ENCODE measurements around the gene TANC1. TPM values are rescaled to one million over a fixed set of nuclear protein-coding genes. Genes with fewer than 3 reads are reported as not detected.

TANC1 gene
- total RNA-seq, 2 experiments from 2014 or later = 0.41 to 0.47 TPM

- CTCF ChIA-PET = no interaction called here
- POLR2A ChIA-PET = no interaction called here
- Mint-ChIP-seq H3K4me1 (ENCODE audit: low read depth) (peaks cover 22% of the 10 kb centered on the region), H3K4me3 (no peak overlapping the region), H3K9me3 (no peaks in the 10 kb centered on the region), H3K27ac (peak overlapping the region; percentile 74), H3K36me3 (ENCODE audit: low read depth) (no peaks in the 10 kb centered on the region), H3K27me3 (no peaks in the 10 kb centered on the region)
- Histone ChIP-seq H3K9me3 (ENCODE audit: control insufficient read depth in 1 of 2, insufficient read depth in 1 of 2, low read length in 2 of 2) (no peaks in the 10 kb centered on the region), H3K27ac (ENCODE audit: low read depth in 1 of 2, low read length in 2 of 2) (no peak overlapping the region), H3K36me3 (ENCODE audit: insufficient read depth, low read length) (no peaks in the 10 kb centered on the region), H3K4me1 (ENCODE audit: insufficient read depth, low read length) (peaks cover 15% of the 10 kb centered on the region), H3K27me3 (ENCODE audit: control insufficient read depth in 1 of 2, insufficient read depth in 2 of 2, low read length in 2 of 2) (no peaks in the 10 kb centered on the region), H3K4me3 (ENCODE audit: low read length) (no peak overlapping the region)
- DNase-seq (peak in 4 of 14 experiments; percentile 23 to 75 (median 65)), ATAC-seq (ENCODE audit: poor library complexity) (peak; percentile 85)
- intact Hi-C loops (cut with DNase I, micrococcal nuclease) = no loop called here
- TF ChIP-seq CTCF (IDR thresholded peaks at IDR 0.05) = no peak
These were observed 233.1 kb downstream of the TANC1 start for GRCh38 chr2:159201360-159202063.

GRCh38 chr2:159202568-159203071, 234.2 kb downstream of the TANC1 start:
- no peak overlapping the region for H3K4me3 ChIP-seq (ENCODE audit: low read length)
- H3K9me3 ChIP-seq (ENCODE audit: control insufficient read depth in 1 of 2, insufficient read depth in 1 of 2, low read length in 2 of 2) = no peaks in the 10 kb centered on the region
- DNase-seq (no peak), ATAC-seq (ENCODE audit: poor library complexity) (no peak)
- no peak for TF ChIP-seq CTCF (IDR thresholded peaks at IDR 0.05)
- Mint-ChIP-seq H3K9me3 (no peaks in the 10 kb centered on the region), H3K27me3 (no peaks in the 10 kb centered on the region), H3K4me1 (ENCODE audit: low read depth) (peaks cover 28% of the 10 kb centered on the region), H3K4me3 (no peak overlapping the region), H3K27ac (no peak overlapping the region), H3K36me3 (ENCODE audit: low read depth) (no peaks in the 10 kb centered on the region)
- H3K4me1 ChIP-seq (ENCODE audit: insufficient read depth, low read length) = peaks cover 15% of the 10 kb centered on the region
- H3K27me3 ChIP-seq (ENCODE audit: control insufficient read depth in 1 of 2, insufficient read depth in 2 of 2, low read length in 2 of 2) = no peaks in the 10 kb centered on the region
- H3K36me3 ChIP-seq (ENCODE audit: insufficient read depth, low read length) = no peaks in the 10 kb centered on the region
- ChIA-PET CTCF (no interaction called here), POLR2A (no interaction called here)
- no peak overlapping the region for H3K27ac ChIP-seq (ENCODE audit: low read depth in 1 of 2, low read length in 2 of 2)
- intact Hi-C loops (cut with DNase I, micrococcal nuclease) = no loop called here

GRCh38 chr2:159204381-159205144, 236.1 kb downstream of the TANC1 start:
- CTCF ChIA-PET = no interaction called here

More at GRCh38 chr2:159204381-159205144, 236.1 kb downstream of the TANC1 start:
- H3K9me3 ChIP-seq (ENCODE audit: control insufficient read depth in 1 of 2, insufficient read depth in 1 of 2, low read length in 2 of 2) = no peaks in the 10 kb centered on the region
- Mint-ChIP-seq H3K27me3 (no peaks in the 10 kb centered on the region), H3K9me3 (no peaks in the 10 kb centered on the region), H3K4me1 (ENCODE audit: low read depth) (peaks cover 47% of the 10 kb centered on the region), H3K27ac (no peak overlapping the region), H3K36me3 (ENCODE audit: low read depth) (no peaks in the 10 kb centered on the region), H3K4me3 (no peak overlapping the region)
- H3K36me3 ChIP-seq (ENCODE audit: insufficient read depth, low read length) = no peaks in the 10 kb centered on the region
- H3K27ac ChIP-seq (ENCODE audit: low read depth in 1 of 2, low read length in 2 of 2) = no peak overlapping the region
- no peak for ATAC-seq (ENCODE audit: poor library complexity)
- no peak for DNase-seq
- no peak overlapping the region for H3K4me3 ChIP-seq (ENCODE audit: low read length)
- H3K4me1 ChIP-seq (ENCODE audit: insufficient read depth, low read length) = peaks cover 26% of the 10 kb centered on the region
- H3K27me3 ChIP-seq (ENCODE audit: control insufficient read depth in 1 of 2, insufficient read depth in 2 of 2, low read length in 2 of 2) = no peaks in the 10 kb centered on the region
- intact Hi-C loops (cut with DNase I, micrococcal nuclease) = no loop called here
- POLR2A ChIA-PET = no interaction called here
- no peak for TF ChIP-seq CTCF (IDR thresholded peaks at IDR 0.05)

Measured in CD4-positive, alpha-beta T cell (primary cell).